GM18870 (cell line): ENCODE data around the gene ARFGAP1.
"Not testable (repeated sequence)": the region's sequence is repeated elsewhere in the genome, so short reads cannot be mapped to it uniquely, and the experiment has no call there.

Experiments
- ATAC-seq: cut with Tn5 transposase; IDR thresholded peaks from one replicate; pipeline ENCODE4 v1.9.1; 2021; ENCODE audit warnings: moderate library complexity; ENCODE audit not compliant: unreplicated experiment

Gene ARFGAP1

GRCh38 chr20:63290136-63290676 lies 17.6 kb downstream of the ARFGAP1 start:
- no peak for ATAC-seq

DNA sequence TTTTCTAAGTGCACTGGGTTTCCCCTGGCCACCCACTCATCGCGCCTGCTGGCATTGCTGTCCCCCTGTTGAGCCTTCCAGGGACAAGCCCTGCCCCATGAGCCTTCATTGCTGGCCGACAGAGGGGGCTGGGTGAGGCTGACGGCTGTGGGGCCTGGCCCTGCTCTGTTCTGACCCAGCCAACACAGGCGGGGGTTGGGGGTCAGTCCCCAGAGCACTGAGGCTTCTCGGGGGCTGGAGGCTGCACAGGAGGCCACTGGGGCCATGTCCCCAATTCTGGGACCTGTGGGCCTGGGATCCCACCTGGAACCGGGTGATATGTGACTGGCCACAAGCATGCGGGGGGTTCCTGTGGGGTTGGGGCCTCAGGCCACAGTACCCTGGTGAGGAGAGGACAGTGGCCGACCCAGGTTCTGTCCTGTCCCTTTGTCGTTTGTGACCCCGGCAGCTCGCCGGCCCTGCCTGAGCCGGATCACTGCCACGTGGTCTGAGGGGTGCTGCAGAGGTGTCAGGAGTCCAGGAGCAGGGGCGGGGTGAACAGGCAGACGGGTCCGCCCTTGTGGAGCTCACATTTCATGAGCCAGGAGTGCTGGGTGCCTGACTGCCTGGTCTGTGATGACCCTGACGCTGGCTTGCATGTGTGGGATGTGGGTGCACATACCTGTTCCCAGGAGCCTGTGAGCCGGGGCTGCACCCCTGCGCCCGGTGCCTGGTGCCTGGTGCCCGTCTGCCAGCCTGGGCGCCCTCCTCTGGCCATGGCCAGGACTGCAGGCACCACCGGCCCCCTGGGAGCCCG lies 18.3 kb downstream of the ARFGAP1 start:
- ATAC-seq, result no peak

DNA sequence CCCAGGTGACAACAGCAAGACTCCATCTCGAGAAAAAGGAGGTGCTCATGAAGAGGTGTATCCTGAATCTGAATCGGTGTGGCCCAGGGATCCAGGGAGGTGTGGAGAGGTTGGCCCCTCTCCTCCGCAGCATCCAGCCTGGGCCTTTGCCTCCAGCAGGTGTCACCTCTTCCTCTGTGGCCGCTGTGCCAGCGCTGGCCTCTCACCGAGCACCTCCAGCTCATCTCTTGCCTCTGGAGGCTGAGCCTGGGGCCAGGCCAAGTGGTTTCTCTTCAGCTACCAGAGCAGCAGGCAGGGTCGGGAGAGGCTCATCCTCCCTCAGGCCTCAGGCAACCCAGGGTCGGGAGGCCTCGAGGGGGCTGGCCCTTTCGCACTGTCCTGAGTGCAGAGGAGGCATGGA lies 19.2 kb downstream of the ARFGAP1 start:
- no peak for ATAC-seq

DNA sequence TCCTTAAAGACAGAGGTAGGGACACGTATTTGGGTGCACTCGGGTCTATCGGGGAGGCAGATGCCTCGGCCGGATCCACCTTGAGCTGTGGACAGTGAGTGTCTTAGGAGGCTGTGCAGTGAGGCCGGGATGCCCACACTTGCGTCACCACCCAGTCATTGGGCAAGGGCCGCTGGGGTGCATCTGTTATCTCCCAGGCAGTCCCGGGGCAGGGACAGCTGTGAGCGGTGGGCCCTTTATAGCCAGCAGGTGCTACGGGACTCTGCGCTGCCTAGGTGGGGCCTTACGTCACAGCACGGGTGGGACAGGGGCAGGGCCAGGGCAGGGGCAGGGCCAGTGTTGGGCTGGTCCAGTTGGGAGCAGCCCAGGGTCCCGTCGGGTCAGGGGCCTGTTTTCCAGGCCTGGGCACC lies 19.7 kb downstream of the ARFGAP1 start:
- no peak for ATAC-seq

DNA sequence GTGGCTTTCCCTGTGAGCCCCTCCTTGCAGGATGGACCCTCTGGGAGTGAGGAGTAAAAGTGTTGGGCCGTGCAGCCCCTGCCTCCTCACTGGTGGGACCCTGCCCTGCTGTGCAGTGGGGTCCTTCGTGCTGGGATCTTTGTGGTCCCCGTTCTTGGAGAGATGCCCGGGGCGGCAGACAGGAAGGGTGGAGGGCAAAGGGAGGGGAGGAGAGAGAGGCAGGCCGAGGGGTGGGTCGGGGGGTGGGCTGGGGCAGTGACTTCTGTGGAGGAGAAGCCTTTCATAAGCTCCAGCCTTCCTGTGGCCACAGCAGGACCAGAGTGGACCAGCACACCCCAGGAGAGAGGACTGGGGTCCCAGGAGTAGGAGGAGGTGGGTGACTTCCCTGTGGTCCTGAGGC lies 20.3 kb downstream of the ARFGAP1 start, which contains the start of gene COL20A1:
COL20A1 (plus strand) TSS at position 283 of the 400 bp plus-strand sequence. CDS start 1,922 bp downstream, outside the sequence.
- no peak for ATAC-seq

- ATAC-seq, result no peak
These were observed 20.8 kb downstream of the ARFGAP1 start for GRCh38 chr20:63293456-63293855.

GRCh38 chr20:63293871-63294535 lies 21.4 kb downstream of the ARFGAP1 start:
- no peak for ATAC-seq

GRCh38 chr20:63294536-63294900 lies 21.9 kb downstream of the ARFGAP1 start:
- no peak for ATAC-seq

DNA sequence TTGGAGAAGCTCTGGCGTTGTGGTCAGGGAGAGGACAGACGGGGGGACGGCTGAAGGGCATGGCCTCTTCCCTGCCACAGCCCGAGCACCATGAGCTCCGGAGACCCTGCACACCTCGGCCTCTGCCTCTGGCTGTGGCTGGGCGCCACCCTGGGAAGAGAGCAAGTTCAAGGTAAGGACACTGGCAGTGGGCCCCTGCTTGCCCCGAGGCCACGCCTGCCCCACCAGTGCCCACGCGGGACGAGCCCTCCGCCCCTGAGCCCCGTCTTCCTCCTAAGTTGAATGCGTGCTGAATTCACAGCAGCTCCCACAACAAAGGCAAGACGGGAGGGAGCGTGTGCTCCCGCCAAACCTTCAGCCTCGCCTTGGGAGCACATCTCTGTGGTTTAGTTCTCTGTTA lies 22.4 kb downstream of the ARFGAP1 start:
- ATAC-seq, result no peak

GRCh38 chr20:63295422-63295821 lies 22.8 kb downstream of the ARFGAP1 start:
- ATAC-seq, result no peak

DNA sequence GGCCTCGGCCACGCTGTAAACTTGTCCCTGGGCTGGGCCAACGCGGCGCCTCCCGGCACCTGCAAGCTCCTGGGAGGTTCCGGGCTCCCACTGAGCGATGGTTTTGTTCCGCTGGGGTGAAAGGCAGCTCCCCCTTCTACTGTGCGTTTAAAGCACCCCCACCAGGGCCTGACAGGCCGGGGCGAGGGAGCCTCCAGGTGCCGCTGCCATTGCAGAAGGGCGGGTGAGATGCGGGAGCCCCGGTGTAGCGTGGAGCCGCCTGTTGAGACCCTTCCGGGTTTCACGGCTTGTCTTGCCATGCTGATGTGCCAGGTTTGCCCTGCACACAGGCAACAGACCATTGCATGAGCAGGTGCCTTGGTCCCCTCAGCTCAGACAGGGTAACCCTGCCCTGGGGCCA lies 23.2 kb downstream of the ARFGAP1 start:
- ATAC-seq, result no peak

GRCh38 chr20:63296531-63297299 lies 24.1 kb downstream of the ARFGAP1 start:
- no peak for ATAC-seq

DNA sequence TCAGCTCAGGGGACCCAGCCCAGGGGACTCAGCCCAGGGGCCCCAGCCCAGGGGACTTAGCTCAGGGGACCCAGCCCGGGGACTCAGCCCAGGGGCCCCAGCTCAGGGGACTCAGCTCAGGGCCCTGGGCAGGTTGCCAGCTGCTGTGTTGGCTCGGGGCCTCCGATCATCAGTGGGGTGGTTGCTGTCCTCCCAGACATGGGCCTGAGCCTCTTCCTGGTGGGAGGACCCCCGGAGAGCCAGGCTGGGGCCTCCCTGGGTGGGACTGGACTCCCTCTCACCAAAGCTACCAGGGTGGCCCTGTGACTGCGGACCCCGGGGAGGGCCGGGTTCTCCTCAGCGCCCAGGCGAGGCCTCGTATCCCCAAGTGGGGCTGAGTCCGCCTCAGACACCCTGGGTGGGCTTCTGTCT lies 24.8 kb downstream of the ARFGAP1 start:
- ATAC-seq, result no peak

- no peak for ATAC-seq
These were observed 25.4 kb downstream of the ARFGAP1 start for GRCh38 chr20:63297796-63298572.

- ATAC-seq, result no peak
These were observed 26.2 kb downstream of the ARFGAP1 start for GRCh38 chr20:63298731-63299312.

- no peak for ATAC-seq
These were observed 29.1 kb downstream of the ARFGAP1 start for GRCh38 chr20:63301671-63302070.

- ATAC-seq, result no peak
These were observed 30.6 kb downstream of the ARFGAP1 start for GRCh38 chr20:63303095-63303666.

GRCh38 chr20:63305393-63305792 lies 32.8 kb downstream of the ARFGAP1 start:
- no peak for ATAC-seq

- not testable (repeated sequence) for ATAC-seq
These were observed 33.5 kb downstream of the ARFGAP1 start for GRCh38 chr20:63305933-63306672.
